GM23248 (cell line): ENCODE measurements around the gene CD300H.

Source experiments
- EZH2 ChIP-seq: fragments of 200-600 bp; sonication (generic); IDR thresholded peaks from 2 replicates; pipeline ENCODE4 v1.6.1; 2018; ENCODE audit warnings: antibody characterized with exemption, mild to moderate bottlenecking; ENCODE audit not compliant: insufficient read depth, poor library complexity, severe bottlenecking
- EZH2phosphoT487 ChIP-seq: fragments of 200-600 bp; sonication (generic); IDR thresholded peaks from 2 replicates; pipeline ENCODE4 v1.6.1; 2018; ENCODE audit warnings: antibody characterized with exemption, moderate library complexity, mild to moderate bottlenecking, low read depth; ENCODE audit not compliant: insufficient read depth

DNA sequence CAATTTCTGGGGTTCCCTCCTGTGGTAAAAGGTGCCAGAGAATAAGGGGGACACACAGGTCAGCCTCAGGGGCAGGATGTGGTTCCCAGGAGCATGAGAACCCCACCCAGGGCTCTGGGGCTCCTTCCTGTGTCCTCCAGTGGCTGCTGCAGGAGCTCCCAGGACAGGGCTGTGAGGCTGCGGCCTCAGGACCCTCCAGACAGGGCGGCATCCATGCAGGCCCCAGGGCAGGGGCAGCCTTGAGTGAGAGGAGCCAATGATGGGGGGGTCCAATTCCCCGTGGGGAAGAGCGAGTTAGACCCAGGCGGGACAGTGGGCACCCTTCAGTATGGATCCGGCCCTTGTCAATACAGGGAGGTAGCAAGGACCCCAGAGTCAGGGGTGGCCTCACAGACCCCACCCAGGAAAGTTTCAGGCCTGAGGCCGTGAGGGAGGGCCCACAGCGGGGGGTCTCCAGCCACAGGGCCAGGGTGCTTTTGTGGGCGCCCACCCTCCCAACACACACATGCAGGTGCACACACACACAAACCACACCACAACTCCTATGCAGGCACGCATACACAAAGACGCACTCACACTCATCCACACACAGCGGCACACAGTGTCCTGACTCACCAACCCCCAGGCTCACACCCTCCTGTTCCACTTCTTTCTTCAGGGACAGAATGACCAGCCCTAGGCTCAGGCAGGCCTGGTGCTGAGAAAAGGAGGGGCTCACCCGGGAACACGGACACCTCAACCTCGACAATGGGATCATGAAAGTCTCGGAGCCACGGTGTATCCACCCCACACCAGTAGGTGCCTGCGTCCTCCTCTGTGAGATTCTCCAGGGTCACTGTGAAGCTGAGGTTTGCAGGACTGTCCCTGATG lies 23.2 kb downstream of the CD300H start:
- TF ChIP-seq EZH2 (no peak), EZH2phosphoT487 (no peak)
